IPS DF 6.9 (cell line): ENCODE data around the gene LDLRAD2.
A peak's percentile ranks its signal among the peaks of the same experiment; 100 is the strongest.

ENCODE experiments used
- DNase-seq: peaks from one replicate; pipeline ENCODE4 v3.0.0-alpha.2; 2013; ENCODE audit warnings: low read depth, low spot score
- H3K27ac ChIP-seq: one replicate; pipeline ENCODE4 v1.5.1; 2013; ENCODE audit warnings: low read length, control low read depth
- H3K27me3 ChIP-seq: 2 replicates; pipeline ENCODE4 v1.6.1; 2013; ENCODE audit warnings: mild to moderate bottlenecking, low read length; ENCODE audit not compliant: control insufficient read depth, insufficient read depth
- H3K36me3 ChIP-seq: 2 replicates; pipeline ENCODE4 v1.6.1; 2013; ENCODE audit warnings: low read length; ENCODE audit not compliant: control insufficient read depth, insufficient read depth
- H3K4me1 ChIP-seq: 2 replicates; pipeline ENCODE4 v1.6.1; 2013; ENCODE audit warnings: low read length; ENCODE audit not compliant: control insufficient read depth, insufficient read depth
- H3K4me3 ChIP-seq: 2 replicates; pipeline ENCODE4 v1.5.1; 2013; ENCODE audit warnings: mild to moderate bottlenecking, low read length
- H3K9me3 ChIP-seq: 2 replicates; pipeline ENCODE4 v1.6.1; 2013; ENCODE audit warnings: low read length, inconsistent platforms; ENCODE audit not compliant: control insufficient read depth, insufficient read depth
- WGBS: extraction: QIAGEN DNeasy Blood & Tissue Kit; methylation state at CpG from one replicate; pipeline ENCODE4 v1.1.7; 2013; ENCODE audit warnings: mixed read lengths, missing lambda C conversion rate; ENCODE audit not compliant: insufficient read length, insufficient coverage; 5-methylcytosine and 5-hydroxymethylcytosine counted together

Gene LDLRAD2

GRCh38 chr1:21861602-21862429 lies 49.8 kb downstream of the LDLRAD2 start:
- H3K36me3 ChIP-seq, result peaks cover 32% of the 10 kb centered on the region

GRCh38 chr1:21863981-21864380 lies 51.9 kb downstream of the LDLRAD2 start:
- H3K9me3 ChIP-seq, result no peaks in the 10 kb centered on the region
- no peaks in the 10 kb centered on the region; the same call in none of the 2 replicates for H3K4me1 ChIP-seq
- no peak overlapping the region for H3K27ac ChIP-seq
- DNase-seq, result no peak
- WGBS, result no CpG with 5 or more reads among the region's 12 CpGs
- no peak overlapping the region for H3K4me3 ChIP-seq
- H3K27me3 ChIP-seq, result no peaks in the 10 kb centered on the region
- peaks cover 19% of the 10 kb centered on the region for H3K36me3 ChIP-seq

More at GRCh38 chr1:21861602-21862429, 49.8 kb downstream of the LDLRAD2 start:
- Histone ChIP-seq H3K4me1 (no peaks in the 10 kb centered on the region; the same call in none of the 2 replicates), H3K27ac (no peak overlapping the region), H3K27me3 (no peaks in the 10 kb centered on the region), H3K9me3 (no peaks in the 10 kb centered on the region), H3K4me3 (no peak overlapping the region)
- DNase-seq, result no peak
- no CpG with 5 or more reads among the region's 19 CpGs for WGBS

GRCh38 chr1:21864730-21865129 lies 52.7 kb downstream of the LDLRAD2 start:
- Histone ChIP-seq H3K4me1 (no peaks in the 10 kb centered on the region; the same call in none of the 2 replicates), H3K27me3 (no peaks in the 10 kb centered on the region), H3K4me3 (no peak overlapping the region), H3K27ac (no peak overlapping the region), H3K9me3 (no peaks in the 10 kb centered on the region), H3K36me3 (peaks cover 16% of the 10 kb centered on the region)
- DNase-seq, result no peak
- no CpG with 5 or more reads among the region's 27 CpGs for WGBS

GRCh38 chr1:21865609-21865942 lies 53.5 kb downstream of the LDLRAD2 start:
- Histone ChIP-seq H3K27ac (no peak overlapping the region), H3K9me3 (no peaks in the 10 kb centered on the region), H3K27me3 (no peaks in the 10 kb centered on the region), H3K36me3 (peaks cover 19% of the 10 kb centered on the region), H3K4me1 (no peaks in the 10 kb centered on the region; the same call in none of the 2 replicates), H3K4me3 (no peak overlapping the region)
- WGBS, result no CpG with 5 or more reads among the region's 7 CpGs
- no peak for DNase-seq

- Histone ChIP-seq H3K36me3 (peaks cover 16% of the 10 kb centered on the region), H3K9me3 (no peaks in the 10 kb centered on the region), H3K27ac (no peak overlapping the region), H3K4me1 (no peaks in the 10 kb centered on the region; the same call in none of the 2 replicates), H3K27me3 (no peaks in the 10 kb centered on the region), H3K4me3 (no peak overlapping the region)
- peak; percentile 39 for DNase-seq
- WGBS, result no CpG with 5 or more reads among the region's 11 CpGs
Observed at GRCh38 chr1:21865943-21866706, 54.1 kb downstream of the LDLRAD2 start.

- peaks cover 19% of the 10 kb centered on the region for H3K36me3 ChIP-seq
- no peaks in the 10 kb centered on the region for H3K9me3 ChIP-seq
- no peaks in the 10 kb centered on the region for H3K27me3 ChIP-seq
- no peak for DNase-seq
- H3K4me1 ChIP-seq, result no peaks in the 10 kb centered on the region; the same call in none of the 2 replicates
- no peak overlapping the region for H3K4me3 ChIP-seq
- no CpG with 5 or more reads among the region's 1 CpG for WGBS
- no peak overlapping the region for H3K27ac ChIP-seq
Observed at GRCh38 chr1:21866707-21867043, 54.6 kb downstream of the LDLRAD2 start.

GRCh38 chr1:21867451-21867996 lies 55.5 kb downstream of the LDLRAD2 start:
- Histone ChIP-seq H3K9me3 (no peaks in the 10 kb centered on the region), H3K36me3 (peaks cover 25% of the 10 kb centered on the region), H3K4me1 (no peaks in the 10 kb centered on the region; the same call in none of the 2 replicates), H3K4me3 (no peak overlapping the region), H3K27ac (no peak overlapping the region), H3K27me3 (no peaks in the 10 kb centered on the region)
- WGBS, result no CpG with 5 or more reads among the region's 5 CpGs
- DNase-seq, result no peak

- Histone ChIP-seq H3K27ac (no peak overlapping the region), H3K36me3 (peaks cover 30% of the 10 kb centered on the region), H3K4me3 (no peak overlapping the region), H3K9me3 (no peaks in the 10 kb centered on the region), H3K27me3 (no peaks in the 10 kb centered on the region), H3K4me1 (no peaks in the 10 kb centered on the region; the same call in none of the 2 replicates)
- WGBS, result no CpG with 5 or more reads among the region's 7 CpGs
- DNase-seq, result no peak
Observed at GRCh38 chr1:21868482-21868881, 56.4 kb downstream of the LDLRAD2 start.

GRCh38 chr1:21868941-21869454 lies 56.9 kb downstream of the LDLRAD2 start:
- DNase-seq, result no peak
- no CpG with 5 or more reads among the region's 12 CpGs for WGBS
- H3K9me3 ChIP-seq, result no peaks in the 10 kb centered on the region
- no peak overlapping the region for H3K27ac ChIP-seq
- peaks cover 33% of the 10 kb centered on the region for H3K36me3 ChIP-seq
- no peaks in the 10 kb centered on the region for H3K27me3 ChIP-seq
- no peak overlapping the region for H3K4me3 ChIP-seq
- H3K4me1 ChIP-seq, result no peaks in the 10 kb centered on the region; the same call in none of the 2 replicates

GRCh38 chr1:21869620-21870121 lies 57.6 kb downstream of the LDLRAD2 start:
- no peaks in the 10 kb centered on the region for H3K27me3 ChIP-seq
- no peaks in the 10 kb centered on the region for H3K9me3 ChIP-seq
- H3K4me1 ChIP-seq, result no peaks in the 10 kb centered on the region; the same call in none of the 2 replicates
- no peak for DNase-seq
- H3K4me3 ChIP-seq, result no peak overlapping the region
- no CpG with 5 or more reads among the region's 13 CpGs for WGBS
- no peak overlapping the region for H3K27ac ChIP-seq
- peaks cover 36% of the 10 kb centered on the region for H3K36me3 ChIP-seq
